HUES48 (cell line): ENCODE results near the gene CCR5AS.

ENCODE experiments used
- H3K27ac ChIP-seq: one replicate; pipeline ENCODE4 v1.7.0; 2013; ENCODE audit warnings: low read depth, low read length, inconsistent platforms
- H3K27me3 ChIP-seq: 2 replicates; pipeline ENCODE4 v1.6.1; 2013; ENCODE audit warnings: mild to moderate bottlenecking, low read length; ENCODE audit not compliant: control insufficient read depth, insufficient read depth
- H3K36me3 ChIP-seq: 2 replicates; pipeline ENCODE4 v1.6.1; 2013; ENCODE audit warnings: low read length; ENCODE audit not compliant: control insufficient read depth, insufficient read depth
- H3K4me1 ChIP-seq: 2 replicates; pipeline ENCODE4 v1.6.1; 2013; ENCODE audit warnings: mild to moderate bottlenecking, low read length; ENCODE audit not compliant: control insufficient read depth, insufficient read depth
- H3K4me3 ChIP-seq: 2 replicates; pipeline ENCODE4 v1.5.1; 2013; ENCODE audit warnings: mild to moderate bottlenecking, low read depth, low read length
- H3K9ac ChIP-seq: 2 replicates; pipeline ENCODE4 v1.6.1; 2013; ENCODE audit warnings: mild to moderate bottlenecking, low read depth, low read length, moderate library complexity
- H3K9me3 ChIP-seq: 2 replicates; pipeline ENCODE4 v1.6.1; 2013; ENCODE audit warnings: low read length; ENCODE audit not compliant: control insufficient read depth, insufficient read depth

Gene CCR5AS

DNA sequence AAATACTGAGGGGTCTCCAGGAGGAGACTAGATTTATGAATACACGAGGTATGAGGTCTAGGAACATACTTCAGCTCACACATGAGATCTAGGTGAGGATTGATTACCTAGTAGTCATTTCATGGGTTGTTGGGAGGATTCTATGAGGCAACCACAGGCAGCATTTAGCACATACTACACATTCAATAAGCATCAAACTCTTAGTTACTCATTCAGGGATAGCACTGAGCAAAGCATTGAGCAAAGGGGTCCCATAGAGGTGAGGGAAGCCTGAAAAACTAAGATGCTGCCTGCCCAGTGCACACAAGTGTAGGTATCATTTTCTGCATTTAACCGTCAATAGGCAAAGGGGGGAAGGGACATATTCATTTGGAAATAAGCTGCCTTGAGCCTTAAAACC lies 31.6 kb downstream of the CCR5AS start:
- H3K4me1 ChIP-seq = peaks cover 16% of the 10 kb centered on the region
- no peak overlapping the region for H3K9ac ChIP-seq
- no peaks in the 10 kb centered on the region for H3K27me3 ChIP-seq
- no peak overlapping the region for H3K27ac ChIP-seq
- no peak overlapping the region for H3K4me3 ChIP-seq
- no peaks in the 10 kb centered on the region for H3K9me3 ChIP-seq
- H3K36me3 ChIP-seq = no peaks in the 10 kb centered on the region

DNA sequence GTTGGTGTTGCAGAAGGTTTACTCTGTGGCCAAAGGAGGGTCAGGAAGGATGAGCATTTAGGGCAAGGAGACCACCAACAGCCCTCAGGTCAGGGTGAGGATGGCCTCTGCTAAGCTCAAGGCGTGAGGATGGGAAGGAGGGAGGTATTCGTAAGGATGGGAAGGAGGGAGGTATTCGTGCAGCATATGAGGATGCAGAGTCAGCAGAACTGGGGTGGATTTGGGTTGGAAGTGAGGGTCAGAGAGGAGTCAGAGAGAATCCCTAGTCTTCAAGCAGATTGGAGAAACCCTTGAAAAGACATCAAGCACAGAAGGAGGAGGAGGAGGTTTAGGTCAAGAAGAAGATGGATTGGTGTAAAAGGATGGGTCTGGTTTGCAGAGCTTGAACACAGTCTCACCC lies 32.1 kb downstream of the CCR5AS start:
- H3K27me3 ChIP-seq = no peaks in the 10 kb centered on the region

DNA sequence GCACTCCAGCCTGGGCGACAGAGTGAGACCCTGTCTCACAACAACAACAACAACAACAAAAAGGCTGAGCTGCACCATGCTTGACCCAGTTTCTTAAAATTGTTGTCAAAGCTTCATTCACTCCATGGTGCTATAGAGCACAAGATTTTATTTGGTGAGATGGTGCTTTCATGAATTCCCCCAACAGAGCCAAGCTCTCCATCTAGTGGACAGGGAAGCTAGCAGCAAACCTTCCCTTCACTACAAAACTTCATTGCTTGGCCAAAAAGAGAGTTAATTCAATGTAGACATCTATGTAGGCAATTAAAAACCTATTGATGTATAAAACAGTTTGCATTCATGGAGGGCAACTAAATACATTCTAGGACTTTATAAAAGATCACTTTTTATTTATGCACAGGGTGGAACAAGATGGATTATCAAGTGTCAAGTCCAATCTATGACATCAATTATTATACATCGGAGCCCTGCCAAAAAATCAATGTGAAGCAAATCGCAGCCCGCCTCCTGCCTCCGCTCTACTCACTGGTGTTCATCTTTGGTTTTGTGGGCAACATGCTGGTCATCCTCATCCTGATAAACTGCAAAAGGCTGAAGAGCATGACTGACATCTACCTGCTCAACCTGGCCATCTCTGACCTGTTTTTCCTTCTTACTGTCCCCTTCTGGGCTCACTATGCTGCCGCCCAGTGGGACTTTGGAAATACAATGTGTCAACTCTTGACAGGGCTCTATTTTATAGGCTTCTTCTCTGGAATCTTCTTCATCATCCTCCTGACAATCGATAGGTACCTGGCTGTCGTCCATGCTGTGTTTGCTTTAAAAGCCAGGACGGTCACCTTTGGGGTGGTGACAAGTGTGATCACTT lies 34.1 kb downstream of the CCR5AS start:
- Histone ChIP-seq H3K36me3 (no peaks in the 10 kb centered on the region), H3K9ac (no peak overlapping the region), H3K4me1 (peaks cover 13% of the 10 kb centered on the region), H3K4me3 (no peak overlapping the region), H3K9me3 (no peaks in the 10 kb centered on the region), H3K27me3 (no peaks in the 10 kb centered on the region), H3K27ac (no peak overlapping the region)

More for the DNA sequence above, 32.1 kb downstream of the CCR5AS start:
- H3K9me3 ChIP-seq = no peaks in the 10 kb centered on the region
- H3K27ac ChIP-seq = no peak overlapping the region
- no peak overlapping the region for H3K4me3 ChIP-seq
- H3K36me3 ChIP-seq = no peaks in the 10 kb centered on the region
- H3K9ac ChIP-seq = no peak overlapping the region
- peaks cover 13% of the 10 kb centered on the region for H3K4me1 ChIP-seq

DNA sequence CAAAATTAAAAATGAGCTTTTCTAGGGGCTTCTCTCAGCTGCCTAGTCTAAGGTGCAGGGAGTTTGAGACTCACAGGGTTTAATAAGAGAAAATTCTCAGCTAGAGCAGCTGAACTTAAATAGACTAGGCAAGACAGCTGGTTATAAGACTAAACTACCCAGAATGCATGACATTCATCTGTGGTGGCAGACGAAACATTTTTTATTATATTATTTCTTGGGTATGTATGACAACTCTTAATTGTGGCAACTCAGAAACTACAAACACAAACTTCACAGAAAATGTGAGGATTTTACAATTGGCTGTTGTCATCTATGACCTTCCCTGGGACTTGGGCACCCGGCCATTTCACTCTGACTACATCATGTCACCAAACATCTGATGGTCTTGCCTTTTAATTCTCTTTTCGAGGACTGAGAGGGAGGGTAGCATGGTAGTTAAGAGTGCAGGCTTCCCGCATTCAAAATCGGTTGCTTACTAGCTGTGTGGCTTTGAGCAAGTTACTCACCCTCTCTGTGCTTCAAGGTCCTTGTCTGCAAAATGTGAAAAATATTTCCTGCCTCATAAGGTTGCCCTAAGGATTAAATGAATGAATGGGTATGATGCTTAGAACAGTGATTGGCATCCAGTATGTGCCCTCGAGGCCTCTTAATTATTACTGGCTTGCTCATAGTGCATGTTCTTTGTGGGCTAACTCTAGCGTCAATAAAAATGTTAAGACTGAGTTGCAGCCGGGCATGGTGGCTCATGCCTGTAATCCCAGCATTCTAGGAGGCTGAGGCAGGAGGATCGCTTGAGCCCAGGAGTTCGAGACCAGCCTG lies 35.1 kb downstream of the CCR5AS start:
- H3K9ac ChIP-seq = no peak overlapping the region
- no peaks in the 10 kb centered on the region for H3K36me3 ChIP-seq
- no peaks in the 10 kb centered on the region for H3K9me3 ChIP-seq
- peaks cover 13% of the 10 kb centered on the region for H3K4me1 ChIP-seq
- H3K4me3 ChIP-seq = no peak overlapping the region
- H3K27me3 ChIP-seq = no peaks in the 10 kb centered on the region
- H3K27ac ChIP-seq = no peak overlapping the region

DNA sequence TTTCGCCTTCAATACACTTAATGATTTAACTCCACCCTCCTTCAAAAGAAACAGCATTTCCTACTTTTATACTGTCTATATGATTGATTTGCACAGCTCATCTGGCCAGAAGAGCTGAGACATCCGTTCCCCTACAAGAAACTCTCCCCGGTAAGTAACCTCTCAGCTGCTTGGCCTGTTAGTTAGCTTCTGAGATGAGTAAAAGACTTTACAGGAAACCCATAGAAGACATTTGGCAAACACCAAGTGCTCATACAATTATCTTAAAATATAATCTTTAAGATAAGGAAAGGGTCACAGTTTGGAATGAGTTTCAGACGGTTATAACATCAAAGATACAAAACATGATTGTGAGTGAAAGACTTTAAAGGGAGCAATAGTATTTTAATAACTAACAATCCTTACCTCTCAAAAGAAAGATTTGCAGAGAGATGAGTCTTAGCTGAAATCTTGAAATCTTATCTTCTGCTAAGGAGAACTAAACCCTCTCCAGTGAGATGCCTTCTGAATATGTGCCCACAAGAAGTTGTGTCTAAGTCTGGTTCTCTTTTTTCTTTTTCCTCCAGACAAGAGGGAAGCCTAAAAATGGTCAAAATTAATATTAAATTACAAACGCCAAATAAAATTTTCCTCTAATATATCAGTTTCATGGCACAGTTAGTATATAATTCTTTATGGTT lies 35.9 kb downstream of the CCR5AS start, which contains the start of gene CCR5:
TSS of gene CCR5 (plus strand) at position 108 of the 680 bp plus-strand sequence. CDS start 1,957 bp downstream, outside the sequence.
- H3K9ac ChIP-seq = no peak within 1 kb of the TSS
- H3K4me3 ChIP-seq = no peak within 1 kb of the TSS
- no peaks in the 10 kb centered on the region for H3K27me3 ChIP-seq
- H3K36me3 ChIP-seq = no peaks in the 10 kb centered on the region
- H3K9me3 ChIP-seq = no peaks in the 10 kb centered on the region
- H3K4me1 ChIP-seq = peaks cover 10% of the 10 kb centered on the region
- no peak within 1 kb of the TSS for H3K27ac ChIP-seq

DNA sequence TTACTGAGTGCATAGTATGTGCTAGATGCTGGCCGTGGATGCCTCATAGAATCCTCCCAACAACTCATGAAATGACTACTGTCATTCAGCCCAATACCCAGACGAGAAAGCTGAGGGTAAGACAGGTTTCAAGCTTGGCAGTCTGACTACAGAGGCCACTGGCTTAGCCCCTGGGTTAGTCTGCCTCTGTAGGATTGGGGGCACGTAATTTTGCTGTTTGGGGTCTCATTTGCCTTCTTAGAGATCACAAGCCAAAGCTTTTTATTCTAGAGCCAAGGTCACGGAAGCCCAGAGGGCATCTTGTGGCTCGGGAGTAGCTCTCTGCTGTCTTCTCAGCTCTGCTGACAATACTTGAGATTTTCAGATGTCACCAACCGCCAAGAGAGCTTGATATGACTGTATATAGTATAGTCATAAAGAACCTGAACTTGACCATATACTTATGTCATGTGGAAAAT lies 37.2 kb downstream of the CCR5AS start:
- H3K27me3 ChIP-seq = no peaks in the 10 kb centered on the region
- no peaks in the 10 kb centered on the region for H3K4me1 ChIP-seq
- no peak overlapping the region for H3K4me3 ChIP-seq
- H3K27ac ChIP-seq = no peak overlapping the region
- no peaks in the 10 kb centered on the region for H3K9me3 ChIP-seq
- H3K36me3 ChIP-seq = no peaks in the 10 kb centered on the region
- H3K9ac ChIP-seq = no peak overlapping the region

DNA sequence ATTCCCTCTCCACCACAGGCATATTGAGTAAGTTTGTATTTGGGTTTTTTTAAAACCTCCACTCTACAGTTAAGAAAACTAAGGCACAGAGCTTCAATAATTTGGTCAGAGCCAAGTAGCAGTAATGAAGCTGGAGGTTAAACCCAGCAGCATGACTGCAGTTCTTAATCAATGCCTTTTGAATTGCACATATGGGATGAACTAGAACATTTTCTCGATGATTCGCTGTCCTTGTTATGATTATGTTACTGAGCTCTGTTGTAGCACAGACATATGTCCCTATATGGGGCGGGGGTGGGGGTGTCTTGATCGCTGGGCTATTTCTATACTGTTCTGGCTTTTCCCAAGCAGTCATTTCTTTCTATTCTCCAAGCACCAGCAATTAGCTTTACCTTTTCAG lies 37.7 kb downstream of the CCR5AS start:
- Histone ChIP-seq H3K4me3 (no peak overlapping the region), H3K4me1 (no peaks in the 10 kb centered on the region), H3K27ac (no peak overlapping the region), H3K9me3 (no peaks in the 10 kb centered on the region), H3K27me3 (no peaks in the 10 kb centered on the region), H3K36me3 (no peaks in the 10 kb centered on the region), H3K9ac (no peak overlapping the region)

DNA sequence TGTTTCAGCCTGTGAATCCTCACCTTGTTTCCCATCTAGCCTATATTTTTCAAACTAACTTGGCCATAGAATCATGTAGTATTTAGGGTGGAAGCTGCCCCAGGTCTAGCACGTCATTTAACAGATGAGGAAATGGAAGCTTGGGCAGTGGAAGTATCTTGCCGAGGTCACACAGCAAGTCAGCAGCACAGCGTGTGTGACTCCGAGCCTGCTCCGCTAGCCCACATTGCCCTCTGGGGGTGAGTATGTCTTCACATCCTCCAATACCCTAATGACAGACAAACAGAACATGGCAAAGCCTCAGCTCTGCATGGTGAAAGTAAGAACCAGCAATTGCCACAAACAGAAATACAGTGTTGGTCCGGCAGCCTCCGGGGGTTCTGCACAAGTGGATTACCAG lies 38.3 kb downstream of the CCR5AS start:
- Histone ChIP-seq H3K27me3 (no peaks in the 10 kb centered on the region), H3K4me1 (no peaks in the 10 kb centered on the region), H3K27ac (no peak overlapping the region)

DNA sequence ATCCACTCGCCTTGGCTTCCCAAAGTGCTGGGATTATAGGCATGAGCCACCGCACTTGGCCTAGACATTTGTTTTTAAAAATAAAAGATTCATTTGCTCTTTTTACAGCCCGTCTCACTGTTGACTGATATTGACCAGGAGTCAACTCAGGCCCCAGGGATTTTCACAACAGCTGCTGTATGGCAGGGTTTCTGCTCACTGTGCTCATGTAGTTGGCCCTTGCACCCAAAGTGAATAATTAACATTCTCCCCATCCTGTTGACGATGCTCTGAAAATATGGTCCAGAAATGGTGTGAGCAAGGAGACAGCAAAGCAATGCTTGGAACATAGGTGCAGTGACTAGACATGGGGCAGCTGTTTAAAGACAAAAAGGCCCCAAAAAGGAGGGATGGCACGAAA lies 39.1 kb downstream of the CCR5AS start:
- Histone ChIP-seq H3K27ac (no peak overlapping the region), H3K4me3 (no peak overlapping the region), H3K27me3 (no peaks in the 10 kb centered on the region), H3K9ac (no peak overlapping the region), H3K36me3 (no peaks in the 10 kb centered on the region), H3K9me3 (no peaks in the 10 kb centered on the region), H3K4me1 (no peaks in the 10 kb centered on the region)

More for the DNA sequence above, 38.3 kb downstream of the CCR5AS start:
- no peaks in the 10 kb centered on the region for H3K9me3 ChIP-seq
- H3K4me3 ChIP-seq = no peak overlapping the region
- H3K9ac ChIP-seq = no peak overlapping the region
- no peaks in the 10 kb centered on the region for H3K36me3 ChIP-seq

DNA sequence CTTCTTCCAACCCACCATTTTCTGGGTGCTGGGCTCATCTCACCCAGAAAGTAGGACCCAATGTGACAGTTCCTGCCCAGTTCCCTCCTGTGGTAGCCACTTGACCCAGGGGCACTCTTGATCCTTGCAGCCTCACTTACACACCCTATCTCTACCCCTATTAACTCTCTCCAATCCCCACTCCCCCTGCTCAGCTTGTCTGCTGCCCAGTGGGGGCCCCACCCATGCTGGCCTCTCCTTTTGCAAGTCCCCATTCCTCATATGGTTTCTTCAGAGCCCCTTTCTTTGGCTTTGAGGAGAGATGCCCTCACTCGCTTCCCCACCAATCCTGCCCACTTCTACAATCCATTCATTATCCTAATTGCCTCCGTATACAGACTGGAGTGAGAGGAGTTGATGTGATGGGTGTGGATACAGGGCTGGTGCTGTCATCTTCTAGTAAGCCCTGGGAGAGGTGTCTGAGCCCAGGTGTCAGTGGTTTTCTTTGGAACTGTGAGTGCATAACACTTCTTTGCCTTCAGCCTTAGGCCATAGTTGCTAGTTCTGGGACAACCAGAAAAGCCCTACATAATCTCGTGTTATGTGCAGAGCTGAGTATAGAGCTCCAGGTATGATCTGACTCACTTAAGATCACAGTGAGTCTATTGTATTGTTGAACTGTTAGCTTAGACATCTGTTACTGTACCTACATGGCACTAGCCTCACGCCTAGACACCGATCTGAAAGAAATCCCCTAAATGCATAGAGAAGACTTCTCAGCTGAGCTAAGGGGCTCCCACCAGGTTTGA lies 40.9 kb downstream of the CCR5AS start:
- Histone ChIP-seq H3K27me3 (no peaks in the 10 kb centered on the region), H3K4me1 (no peaks in the 10 kb centered on the region), H3K36me3 (no peaks in the 10 kb centered on the region), H3K27ac (no peak overlapping the region), H3K9ac (no peak overlapping the region), H3K9me3 (no peaks in the 10 kb centered on the region), H3K4me3 (no peak overlapping the region)
